ENCODE results near the gene RPS6KA1.

- no peak for TF ChIP-seq POLR2A (IDR thresholded peaks at IDR 0.05)
- no peak for TF ChIP-seq CTCF (IDR thresholded peaks at IDR 0.05 in 8 of 11, conservative IDR thresholded peaks at IDR 0.05 in 3 of 11)
Observed at GRCh38 chr1:26482921-26483320, 46.6 kb upstream of the RPS6KA1 start.
